NCI-H748 (cell line): Measurements from ENCODE around the gene CAD.
"Not testable (repeated sequence)": the region's sequence is repeated elsewhere in the genome, so short reads cannot be mapped to it uniquely, and the experiment has no call there.

ENCODE experiments used
- DNase-seq: peaks from one replicate; lab custom pipeline; 2025; ENCODE audit not compliant: unreplicated experiment; lab: John Stamatoyannopoulos, UW

Gene CAD

DNA sequence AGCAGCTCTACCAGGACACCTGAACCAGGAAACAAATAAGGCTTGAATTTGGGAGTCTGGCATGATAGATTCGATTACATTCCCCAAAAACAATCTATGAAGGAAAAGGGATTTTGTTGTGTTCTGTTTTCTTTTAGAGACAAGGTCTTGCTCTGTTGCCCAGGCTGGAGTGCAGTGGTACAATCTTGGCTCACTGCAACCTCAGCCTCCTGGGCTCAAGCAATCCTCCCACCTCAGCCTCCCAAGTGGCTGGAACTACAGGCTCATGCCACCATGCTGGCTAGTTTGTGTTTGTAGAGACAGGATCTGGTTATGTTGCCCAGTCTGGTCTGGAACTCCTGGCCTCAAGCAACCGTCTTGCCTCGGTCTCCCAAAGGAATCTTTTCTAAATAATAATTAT, 19.1 kb upstream of the CAD start:
- DNase-seq: not testable (repeated sequence)

DNA sequence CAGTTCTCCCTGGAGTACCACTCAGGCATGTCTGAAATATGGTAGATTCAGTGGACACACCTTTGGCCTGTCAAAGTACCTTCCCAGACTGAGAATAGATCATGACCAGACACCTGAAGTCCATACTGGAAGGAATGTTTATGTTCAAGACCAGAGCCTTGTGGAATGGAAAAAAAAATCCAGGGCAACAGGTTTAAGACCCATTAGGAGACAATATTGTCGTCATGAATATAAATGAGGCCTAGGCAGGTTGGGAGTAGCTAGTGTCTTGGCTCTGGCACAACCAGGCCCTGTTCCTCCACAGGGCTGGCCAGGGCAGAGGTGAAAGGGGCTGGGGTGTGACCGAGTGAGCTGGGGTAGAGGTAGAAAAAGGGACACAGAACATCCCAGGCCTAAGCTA, 18.5 kb upstream of the CAD start:
- DNase-seq: no peak

DNA sequence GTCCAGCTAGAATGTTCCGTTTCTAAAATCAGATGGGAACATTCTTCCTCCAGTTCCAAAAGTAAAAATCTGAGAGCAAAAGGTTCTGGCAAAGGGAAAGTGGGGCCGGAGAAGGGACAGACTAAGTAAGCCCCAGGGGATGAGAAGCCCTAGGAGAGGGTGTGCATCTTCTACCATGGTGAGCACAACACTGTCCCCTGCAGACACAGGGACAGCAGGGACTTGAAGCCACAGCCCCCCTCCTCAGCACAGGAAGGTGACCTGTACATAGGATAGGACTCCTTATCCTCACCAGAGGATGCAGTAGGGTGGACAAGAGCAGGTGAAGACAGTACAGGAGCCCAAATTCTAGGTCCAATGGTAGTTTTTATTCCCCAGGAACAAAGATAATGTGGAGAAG, 17.9 kb upstream of the CAD start:
- DNase-seq: no peak

DNA sequence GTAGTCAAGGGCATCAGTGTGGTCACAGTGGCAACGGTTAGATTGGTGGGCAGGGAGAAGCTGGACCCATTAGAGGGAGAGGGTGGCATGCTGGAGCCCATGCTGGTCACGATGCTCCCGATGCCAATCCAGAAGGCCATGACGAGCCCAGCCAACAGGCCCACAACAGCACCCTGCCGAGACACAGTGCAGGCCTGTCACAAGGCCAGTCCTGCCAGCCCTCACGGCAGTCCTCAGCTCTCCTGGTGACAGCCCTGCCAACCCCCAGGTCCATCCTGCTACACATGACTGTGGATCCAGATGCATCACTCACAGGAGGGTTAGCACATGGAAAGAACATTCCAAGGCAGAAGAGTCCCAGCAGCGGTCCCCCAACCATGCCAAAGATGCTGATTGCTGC, 15.5 kb upstream of the CAD start:
- no peak for DNase-seq

DNA sequence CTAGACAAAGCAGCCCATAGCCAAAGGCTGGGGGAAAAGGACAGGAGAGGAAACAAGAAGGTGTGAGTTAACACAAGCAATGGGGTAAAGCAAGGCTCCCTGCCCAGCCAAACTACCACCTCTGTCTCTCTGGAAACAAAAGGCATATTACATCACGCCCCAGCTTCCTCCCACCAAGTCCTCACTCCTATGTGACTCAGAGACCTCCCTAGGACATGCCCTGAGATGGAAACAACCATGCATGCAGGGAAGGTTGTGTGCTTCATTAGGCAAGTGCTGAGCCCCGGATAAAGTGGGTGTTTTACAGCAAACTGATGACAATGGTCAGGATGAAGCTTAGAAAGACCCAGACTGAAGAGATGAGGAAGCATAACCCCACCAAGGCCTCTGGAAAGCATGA, 14.3 kb upstream of the CAD start:
- DNase-seq: no peak

DNA sequence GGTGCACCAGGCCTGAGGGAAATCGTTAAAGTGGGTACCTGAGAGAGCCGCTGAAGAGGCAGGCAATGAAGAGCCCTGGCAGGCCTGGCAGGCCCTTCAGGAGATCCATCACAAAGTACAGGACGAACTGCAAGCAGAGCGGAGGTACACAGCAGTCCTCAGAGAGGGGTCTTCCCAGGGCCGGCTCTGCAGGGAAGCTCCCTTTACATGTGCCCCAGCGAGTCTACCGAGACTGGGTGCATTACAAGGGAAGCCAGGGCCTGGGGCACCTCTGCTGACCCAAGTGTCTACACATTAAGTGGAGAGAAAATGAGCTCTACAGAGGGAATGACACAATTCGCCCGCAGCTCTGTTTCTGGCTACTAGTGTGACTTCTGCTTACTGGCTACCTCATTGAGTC, 13.4 kb upstream of the CAD start:
- DNase-seq: no peak

DNA sequence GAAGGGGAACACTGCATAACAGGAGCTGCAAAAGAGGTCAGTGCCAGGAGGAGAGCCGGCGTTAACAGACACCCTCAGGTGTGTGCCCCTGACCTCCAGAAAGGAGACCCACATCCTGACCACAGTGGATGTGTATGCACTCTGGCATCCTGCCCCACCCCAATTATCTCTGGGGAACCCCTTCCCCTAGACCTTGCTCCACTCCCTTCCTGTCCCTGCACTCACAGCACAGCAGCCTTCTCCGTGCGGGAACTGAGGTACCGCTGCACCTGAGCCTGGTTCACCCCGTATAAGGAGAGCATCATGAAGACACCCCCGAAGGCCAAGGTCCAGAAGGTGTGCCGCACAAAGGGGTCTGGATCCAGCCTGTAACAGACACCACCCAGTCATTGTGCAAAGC, 12.6 kb upstream of the CAD start:
- DNase-seq: no peak

DNA sequence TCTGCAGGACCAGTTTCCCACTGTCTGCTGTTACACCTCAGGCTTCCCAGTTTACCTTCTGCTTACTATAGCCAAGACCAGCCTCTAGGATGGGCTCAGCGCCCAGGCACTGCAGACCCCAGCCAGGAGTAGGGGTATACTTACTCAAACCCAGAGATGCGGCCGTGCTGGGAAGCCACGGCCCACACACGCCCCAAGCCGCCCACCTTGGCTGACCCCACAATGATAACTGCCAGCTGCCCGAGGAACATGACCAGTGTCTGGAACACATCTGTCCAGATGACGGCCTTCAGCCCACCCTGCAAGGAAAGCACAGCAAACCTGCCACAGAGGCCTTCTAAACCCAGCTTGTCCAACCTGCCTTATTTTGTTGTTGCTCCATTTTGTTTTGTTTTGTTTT, 12.0 kb upstream of the CAD start:
- no peak for DNase-seq

DNA sequence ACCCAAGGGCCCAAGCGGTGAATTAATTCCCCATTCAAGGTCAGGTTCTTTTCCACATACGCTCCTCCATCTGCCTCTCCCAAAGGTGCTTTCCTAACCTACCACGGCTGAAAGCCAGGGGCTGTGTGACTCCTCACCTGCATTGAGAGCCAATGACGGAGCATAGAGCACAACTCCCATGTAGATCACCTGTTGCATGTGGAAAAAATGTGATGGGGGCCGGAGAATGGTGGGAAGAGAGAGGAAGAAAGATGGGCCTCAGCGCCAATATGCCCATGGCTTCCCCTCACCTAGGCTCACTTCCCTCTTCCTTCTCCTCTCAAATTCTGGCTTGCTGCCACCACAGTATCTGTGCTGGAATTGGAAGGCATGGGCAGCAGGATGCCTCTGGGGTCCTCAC, 10.8 kb upstream of the CAD start:
- no peak for DNase-seq

DNA sequence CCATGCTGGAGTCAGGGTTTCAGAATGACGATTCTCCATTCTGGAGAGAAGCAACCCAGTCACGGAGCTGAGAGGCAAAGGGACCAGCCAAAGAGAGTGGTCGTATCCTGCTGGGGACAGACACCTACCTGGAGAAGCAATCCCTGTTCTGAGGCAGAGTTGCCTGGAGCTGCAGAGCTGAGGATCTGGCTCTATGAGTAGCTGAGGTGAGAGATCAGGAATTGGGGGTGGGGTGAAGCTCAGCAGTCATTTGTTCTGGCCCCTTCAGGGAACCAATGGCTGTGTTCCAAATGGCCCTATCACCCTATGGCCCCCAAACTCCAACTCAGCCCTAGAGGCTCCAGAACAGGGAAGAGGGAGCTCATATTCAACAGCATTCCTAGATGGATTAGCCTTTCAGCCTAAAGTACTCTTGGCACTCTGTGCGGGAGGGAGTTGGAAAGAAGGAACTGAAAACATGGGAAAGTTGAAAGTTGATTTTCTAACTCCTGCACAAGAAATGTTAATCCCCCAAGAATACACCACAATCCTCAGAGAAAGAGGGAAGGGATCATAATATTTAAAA, 8.6 kb upstream of the CAD start:
- DNase-seq: no peak

DNA sequence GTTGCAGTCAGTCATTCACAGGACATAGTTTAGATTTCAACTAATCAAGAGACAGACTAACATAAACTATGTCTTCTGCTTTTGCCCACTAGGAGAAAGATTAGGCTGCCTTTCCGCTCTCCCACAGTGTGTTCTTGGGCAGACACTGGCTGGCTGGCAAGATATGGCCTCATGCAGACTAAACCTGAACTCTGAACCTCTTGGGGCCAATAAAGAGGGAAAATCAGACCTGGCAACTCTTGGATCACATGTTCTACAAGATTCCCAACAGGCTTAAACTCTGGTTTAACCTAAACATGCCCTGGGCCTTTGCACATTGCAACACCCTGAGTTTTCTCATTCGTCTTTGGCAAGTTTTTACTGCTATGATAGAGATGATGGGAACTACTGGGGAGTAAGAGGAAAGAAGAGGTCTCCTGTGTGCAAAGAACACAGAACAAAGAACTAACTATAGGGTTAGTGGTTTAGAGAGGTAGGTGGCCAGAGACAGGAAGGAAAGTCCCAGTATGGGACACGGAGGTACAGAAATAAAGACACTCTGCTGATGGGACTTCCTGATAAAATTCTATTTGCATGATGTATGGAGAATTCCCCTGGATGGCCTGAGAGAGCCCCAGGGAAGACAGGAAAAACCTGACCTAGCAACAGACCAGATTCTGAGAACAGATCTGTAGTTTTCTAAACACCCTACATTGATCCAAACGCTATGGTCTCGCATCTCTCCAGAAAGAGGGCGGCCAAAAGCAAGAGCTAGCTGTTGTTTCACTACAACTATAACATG, 7.4 kb upstream of the CAD start:
- no peak for DNase-seq

DNA sequence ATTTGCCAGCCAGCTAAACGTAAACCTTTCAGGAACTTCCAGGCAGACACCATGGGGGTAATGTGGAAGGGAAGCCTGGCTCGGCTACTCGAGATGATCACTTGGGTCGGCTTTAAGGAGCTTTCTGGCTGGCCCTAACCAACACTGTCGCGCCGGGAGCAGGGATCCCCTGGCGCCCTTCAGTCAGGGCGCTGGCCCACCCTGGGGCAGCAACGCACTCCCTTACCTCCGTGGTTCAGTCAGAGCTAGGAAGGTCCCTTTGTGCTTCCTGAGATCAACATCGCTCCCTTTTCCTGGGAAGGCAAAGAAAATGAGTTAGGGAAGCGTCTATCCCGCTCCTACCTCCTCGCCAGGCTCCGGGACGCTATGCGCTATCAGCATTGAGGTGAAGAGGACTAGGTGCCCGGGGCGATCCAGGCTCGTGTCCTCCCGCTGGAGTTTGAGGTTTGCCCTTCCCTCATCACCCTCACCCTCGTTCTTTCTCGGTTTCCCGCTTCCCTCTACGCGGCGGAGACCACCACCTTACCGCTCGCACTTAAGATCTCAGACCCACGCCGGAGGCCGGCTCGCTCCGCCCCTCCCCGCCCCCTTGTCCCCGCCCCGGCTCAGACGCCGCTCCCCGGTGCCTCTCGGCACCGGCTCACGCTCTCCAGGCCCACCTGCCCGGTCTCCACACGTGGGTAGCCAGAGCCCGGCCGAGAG, 5.8 kb upstream of the CAD start:
- DNase-seq: no peak

DNA sequence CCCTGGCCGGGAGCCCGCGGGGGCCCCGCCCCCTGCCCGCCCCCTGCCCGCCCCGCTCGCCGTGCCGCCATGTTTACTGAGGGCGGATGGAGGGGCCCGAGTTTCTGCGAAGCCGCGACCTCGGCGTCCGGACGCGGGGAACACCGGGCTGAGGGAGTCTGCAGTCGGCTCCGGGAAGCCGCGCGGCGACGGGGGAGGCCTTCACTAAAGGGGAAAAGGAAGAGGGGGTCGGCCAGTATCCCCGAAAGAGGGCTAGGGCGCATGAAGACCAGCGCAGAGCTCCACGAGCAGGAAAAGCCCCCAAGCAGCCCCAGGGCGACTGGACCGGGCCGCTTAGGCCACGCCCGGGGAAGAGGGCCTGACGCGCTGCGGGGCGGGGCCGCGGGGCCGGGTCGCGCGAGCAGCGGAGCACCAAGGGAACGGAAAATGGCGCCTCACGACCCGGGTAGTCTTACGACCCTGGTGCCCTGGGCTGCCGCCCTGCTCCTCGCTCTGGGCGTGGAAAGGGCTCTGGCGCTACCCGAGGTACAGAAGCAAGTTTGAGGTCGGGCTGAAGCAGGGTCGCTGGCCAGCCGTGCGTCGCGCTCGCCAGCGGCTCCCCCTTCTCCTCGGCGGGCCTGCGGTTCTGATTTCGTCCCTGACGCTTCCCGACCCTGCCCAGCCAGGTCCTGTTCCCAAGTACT, 5.1 kb upstream of the CAD start, which contains the start of the genes ATRAID and SLC5A6:
ATRAID (plus strand) TSS at position 99 of the 683 bp plus-strand sequence; CDS start at position 427, 328 bp downstream.
SLC5A6 (minus strand) TSS at position 326 of the 683 bp plus-strand sequence. CDS start 4,618 bp downstream, outside the sequence.
- DNase-seq: peak; percentile 91

DNA sequence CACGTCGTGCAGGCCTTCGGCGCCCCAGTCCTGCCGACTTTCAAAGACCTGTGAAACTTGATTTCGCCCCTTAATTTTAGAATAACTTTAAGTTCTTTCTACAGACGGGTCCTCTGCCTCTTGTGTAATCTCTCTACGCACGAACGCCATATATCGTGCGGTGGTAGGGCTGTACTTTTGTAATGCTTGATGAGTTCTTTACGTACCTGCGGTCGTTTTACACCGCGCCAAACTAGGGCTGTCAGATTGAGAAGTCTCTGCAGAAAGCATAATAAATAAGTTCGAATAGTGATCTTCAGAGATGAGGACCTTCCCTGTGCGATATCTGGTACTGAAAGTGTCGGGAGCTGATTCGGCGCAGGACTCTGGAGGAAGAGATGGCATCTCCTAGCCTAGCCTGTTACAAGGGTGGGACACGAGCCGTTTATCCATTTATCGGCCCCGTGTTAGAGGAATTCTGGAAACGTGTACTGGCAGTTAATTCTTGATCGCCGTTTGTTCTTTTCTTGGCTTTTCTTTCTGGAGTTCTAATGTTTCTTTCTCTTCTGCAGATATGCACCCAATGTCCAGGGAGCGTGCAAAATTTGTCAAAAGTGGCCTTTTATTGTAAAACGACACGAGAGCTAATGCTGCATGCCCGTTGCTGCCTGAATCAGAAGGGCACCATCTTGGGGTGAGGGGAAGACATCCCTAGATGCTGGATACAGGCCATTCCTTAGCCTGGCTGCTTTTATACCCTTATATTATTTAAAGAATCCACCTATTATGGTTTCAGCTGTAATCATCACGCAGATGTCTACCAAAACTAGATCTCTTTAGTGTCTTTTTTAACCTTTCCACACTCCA, 4.3 kb upstream of the CAD start:
- peak; percentile 54 for DNase-seq

DNA sequence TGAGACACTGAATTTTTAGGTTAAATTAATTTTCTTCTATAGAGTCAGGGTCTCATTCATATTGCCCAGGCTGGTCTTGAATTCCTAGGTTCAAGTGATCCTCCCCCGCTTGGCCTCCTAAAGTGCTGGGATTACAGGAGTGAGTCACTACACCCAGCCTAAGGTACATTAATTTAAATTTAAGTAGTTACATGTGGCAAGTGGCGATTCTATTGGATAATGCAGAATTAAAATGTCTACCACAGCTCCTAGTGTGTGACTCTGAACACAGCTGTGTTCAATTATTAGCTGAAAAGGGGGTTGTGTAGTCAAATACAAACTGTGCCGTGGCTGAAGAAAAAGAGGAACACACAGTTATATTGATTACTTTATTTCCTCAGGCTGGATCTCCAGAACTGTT, 2.2 kb upstream of the CAD start:
- no peak for DNase-seq

DNA sequence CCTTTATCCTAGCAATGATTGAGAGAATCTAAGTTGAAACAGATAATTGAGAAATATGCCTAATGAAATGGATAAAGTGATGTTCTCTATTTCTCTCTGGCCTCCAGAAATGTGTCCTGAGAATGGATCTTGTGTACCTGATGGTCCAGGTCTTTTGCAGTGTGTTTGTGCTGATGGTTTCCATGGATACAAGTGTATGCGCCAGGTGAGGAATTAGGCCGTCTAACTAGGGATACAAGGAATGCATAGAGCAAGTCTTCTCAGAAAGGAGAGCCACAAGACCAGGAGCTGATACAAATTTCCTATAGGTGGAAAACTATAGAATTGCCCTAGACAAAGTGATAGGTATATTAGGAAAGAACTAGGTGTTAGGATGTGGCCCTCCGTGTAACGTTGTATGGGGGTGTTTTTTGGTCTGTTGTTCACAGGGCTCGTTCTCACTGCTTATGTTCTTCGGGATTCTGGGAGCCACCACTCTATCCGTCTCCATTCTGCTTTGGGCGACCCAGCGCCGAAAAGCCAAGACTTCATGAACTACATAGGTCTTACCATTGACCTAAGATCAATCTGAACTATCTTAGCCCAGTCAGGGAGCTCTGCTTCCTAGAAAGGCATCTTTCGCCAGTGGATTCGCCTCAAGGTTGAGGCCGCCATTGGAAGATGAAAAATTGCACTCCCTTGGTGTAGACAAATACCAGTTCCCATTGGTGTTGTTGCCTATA, 592 bp upstream of the CAD start:
- peak; percentile 53 for DNase-seq

DNA sequence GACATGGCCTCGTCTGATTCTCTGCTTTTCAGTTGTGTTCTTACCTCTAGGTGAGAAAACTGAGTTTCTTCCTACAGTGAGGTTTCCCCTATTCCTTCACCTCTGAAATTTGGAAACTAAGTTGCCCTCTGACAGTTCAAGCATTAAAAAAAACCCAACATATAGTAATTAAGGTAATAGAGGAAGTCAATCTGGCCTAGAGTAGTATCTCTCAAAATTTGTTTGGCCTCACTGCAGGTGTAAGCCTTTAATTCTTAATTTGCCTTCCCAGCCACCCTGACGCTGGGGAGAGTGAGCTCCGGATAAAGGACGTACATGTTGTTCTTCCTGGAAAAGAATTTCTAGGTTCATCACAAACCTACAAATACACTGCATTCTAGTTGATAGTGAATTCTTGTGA, 1.4 kb downstream of the CAD start:
- DNase-seq: no peak

DNA sequence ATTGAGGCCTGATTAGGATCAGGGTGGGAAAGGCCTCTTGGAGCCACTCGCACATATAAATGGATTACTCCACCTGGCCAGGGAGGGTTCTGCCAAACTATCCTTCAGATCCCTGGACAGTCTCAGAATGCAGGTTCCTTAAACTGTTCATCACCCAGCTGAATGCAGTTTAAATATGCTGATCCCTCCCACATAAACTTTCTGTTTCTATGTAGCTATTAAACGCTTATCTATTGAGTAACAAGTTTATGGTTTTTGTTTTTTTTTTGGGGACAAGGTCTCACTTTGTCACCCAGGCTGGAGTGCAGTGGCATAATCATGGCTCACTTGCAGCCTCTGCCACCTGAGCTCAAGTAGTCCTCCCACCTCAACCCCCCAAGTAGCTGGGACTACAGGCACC, 1.9 kb downstream of the CAD start:
- DNase-seq: no peak

DNA sequence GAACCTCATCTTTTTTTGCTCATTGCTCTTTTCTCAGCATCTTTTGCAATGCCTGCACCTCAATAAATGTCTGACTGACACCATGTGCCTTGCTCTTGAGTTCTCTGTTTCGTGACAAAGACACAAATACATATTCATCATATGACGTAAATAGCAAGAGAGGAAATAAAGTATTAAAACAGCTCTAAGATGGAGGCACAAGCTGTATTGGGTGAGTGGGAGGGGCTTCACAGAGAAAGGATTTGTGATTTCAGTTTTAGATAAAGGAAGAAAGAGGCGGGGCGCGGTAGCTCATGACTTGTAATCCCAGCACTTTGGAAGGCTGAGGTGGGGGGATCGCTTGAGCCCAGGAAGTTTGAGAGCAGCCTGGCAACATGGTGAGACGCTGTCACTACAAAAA, 2.9 kb downstream of the CAD start:
- no peak for DNase-seq

DNA sequence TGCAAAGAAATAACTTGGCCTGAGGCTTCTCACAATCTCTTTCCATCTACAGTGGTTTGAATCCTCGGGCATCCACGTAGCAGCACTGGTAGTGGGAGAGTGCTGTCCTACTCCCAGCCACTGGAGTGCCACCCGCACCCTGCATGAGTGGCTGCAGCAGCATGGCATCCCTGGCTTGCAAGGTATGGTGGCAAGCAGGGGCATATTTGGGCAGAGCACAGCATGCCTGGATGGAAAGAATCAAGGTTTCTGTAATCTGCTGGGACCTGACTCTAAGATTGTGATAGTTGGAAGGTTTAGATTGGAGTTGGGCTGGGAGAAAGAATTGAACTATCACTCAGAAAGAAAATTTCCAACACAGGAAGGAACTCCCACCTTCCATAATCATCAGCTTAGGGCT, 4.0 kb downstream of the CAD start:
- no peak for DNase-seq
